CD4-positive, alpha-beta memory T cell (primary cell): Measurements from ENCODE around the gene PRPF6. TPM values are rescaled to one million over a fixed set of nuclear protein-coding genes. Genes with fewer than 3 reads are reported as not detected.

Source experiments
- CTCF ChIA-PET: fragments of 350-600 bp; sonication (Branson Sonifier 250); formaldehyde crosslinking; loops from one replicate; lab custom pipeline; 2021; ENCODE audit warnings: inconsistent platforms; ENCODE audit not compliant: partially characterized antibody; lab: Charles Lee
- POLR2A ChIA-PET: fragments of 350-600 bp; sonication (Branson Sonifier 250); formaldehyde crosslinking; loops from one replicate; lab custom pipeline; 2021; ENCODE audit not compliant: partially characterized antibody; lab: Charles Lee
- DNase-seq, 5 donors: peaks; one replicate each; pipeline versions ENCODE4 v3.0.0 to v3.0.0-alpha.2; 2020 to 2022; ENCODE audit warnings: mixed read lengths in 1 of 5
- H3K27ac ChIP-seq: one replicate; pipeline ENCODE4 v1.7.0; 2013; ENCODE audit warnings: low read depth, low read length
- H3K27me3 ChIP-seq: 2 replicates; pipeline ENCODE4 v1.7.0; 2013; ENCODE audit warnings: mild to moderate bottlenecking, low read length, moderate library complexity; ENCODE audit not compliant: insufficient read depth
- H3K36me3 ChIP-seq: 2 replicates; pipeline ENCODE4 v1.7.0; 2013; ENCODE audit warnings: mild to moderate bottlenecking, low read length, moderate library complexity; ENCODE audit not compliant: insufficient read depth
- H3K4me1 ChIP-seq: 2 replicates; pipeline ENCODE4 v1.7.0; 2013; ENCODE audit warnings: mild to moderate bottlenecking, low read length, moderate library complexity; ENCODE audit not compliant: insufficient read depth
- H3K4me3 ChIP-seq, 2 donors: one replicate each; pipeline ENCODE4 v1.7.0; 2013; ENCODE audit warnings: low read length in 2 of 2, mild to moderate bottlenecking in 1 of 2
- H3K9me3 ChIP-seq, 2 donors: one replicate each; pipeline ENCODE4 v1.7.0; 2013; ENCODE audit warnings: low read length in 2 of 2, control low read depth in 1 of 2; ENCODE audit not compliant: control insufficient read depth in 1 of 2
- H3K27ac Mint-ChIP-seq, 7 donors: one replicate each; pipeline ENCODE4 v1.8.0; 2020 to 2021; ENCODE audit warnings: mixed read lengths in 7 of 7, mild to moderate bottlenecking in 6 of 7, inconsistent platforms in 3 of 7, moderate library complexity in 3 of 7
- H3K27me3 Mint-ChIP-seq, 2 donors: one replicate each; pipeline ENCODE4 v1.8.0; 2020 to 2021; ENCODE audit warnings: mixed read lengths in 2 of 2
- H3K36me3 Mint-ChIP-seq, 2 donors: one replicate each; pipeline ENCODE4 v1.8.0; 2020 to 2021; ENCODE audit warnings: mixed read lengths in 2 of 2, inconsistent platforms in 1 of 2, mild to moderate bottlenecking in 1 of 2
- H3K4me1 Mint-ChIP-seq, 4 donors: one replicate each; pipeline ENCODE4 v1.8.0; 2020 to 2021; ENCODE audit warnings: mixed read lengths in 4 of 4, mild to moderate bottlenecking in 1 of 4
- H3K4me3 Mint-ChIP-seq, 8 donors: one replicate each; pipeline ENCODE4 v1.8.0; 2020 to 2021; ENCODE audit warnings: mixed read lengths in 8 of 8, mild to moderate bottlenecking in 7 of 8, moderate library complexity in 6 of 8, inconsistent platforms in 3 of 8
- H3K9me3 Mint-ChIP-seq, 8 donors: one replicate each; pipeline ENCODE4 v1.8.0; 2020 to 2021; ENCODE audit warnings: mixed read lengths in 8 of 8, mild to moderate bottlenecking in 5 of 8, inconsistent platforms in 3 of 8, moderate library complexity in 1 of 8
- intact Hi-C: fragments of 100-400 bp; cut with micrococcal nuclease; formaldehyde crosslinking; loops from one replicate; pipeline ENCODE4 v1.15.1; 2023
- polyA plus RNA-seq, 2 donors: library from polyadenylated mRNA; unstranded; fragments of 300-500 nt; fragmentation: Illumina TruSeq; gene quantifications; one replicate each; pipeline ENCODE4 v1.2.3, GENCODE V29; 2021
- total RNA-seq, 2 experiments: library from RNA; stranded (reverse); gene quantifications; one replicate each; pipeline ENCODE4 v1.2.3, GENCODE V29; 2021

The PRPF6 gene
- total and polyA plus RNA-seq, 4 experiments from 2014 or later, result 63.8 to 101 (median 87.5) TPM

- intact Hi-C loops, result no loop called here
- no peaks in the 10 kb centered on the region for H3K27me3 ChIP-seq
- no peaks in the 10 kb centered on the region for H3K9me3 Mint-ChIP-seq
- peaks cover 44% of the 10 kb centered on the region for H3K4me1 ChIP-seq
- ChIA-PET CTCF (interaction anchor here (0.8 to 11.7 kb wide), 4 partner anchors 16 to 79 kb away, joined by 3 to 133 read pairs (median 62); partner anchors contain the start of genes LKAAEAR1, PRPF6, SAMD10 and TCEA2), POLR2A (interaction anchor here (0.8 to 1.9 kb wide), 7 partner anchors 9 to 146 kb away, joined by 4 to 6 read pairs (median 5); partner anchors contain the start of genes PRPF6 and TCEA2)
- H3K27ac ChIP-seq, result peak overlapping the region; percentile 61
- peaks cover 6 to 49% (median 26%) of the 10 kb centered on the region in 4 donors for H3K4me1 Mint-ChIP-seq
- peak overlapping the region in 3 of 7 donors; percentile 53 to 85 (median 78) for H3K27ac Mint-ChIP-seq
- peak overlapping the region; percentile 57 to 62 for H3K4me3 ChIP-seq
- H3K27me3 Mint-ChIP-seq, result peaks cover 5 to 10% of the 10 kb centered on the region in 2 donors
- DNase-seq, result no peak
- H3K36me3 ChIP-seq, result no peaks in the 10 kb centered on the region
- no peaks in the 10 kb centered on the region for H3K36me3 Mint-ChIP-seq
- peak overlapping the region; percentile 31 to 87 (median 81) for H3K4me3 Mint-ChIP-seq
- H3K9me3 ChIP-seq, result no peaks in the 10 kb centered on the region
These were observed 60.8 kb downstream of the PRPF6 start for GRCh38 chr20:64041781-64042053.

GRCh38 chr20:64042054-64042781 lies 61.3 kb downstream of the PRPF6 start:
- ChIA-PET CTCF (interaction anchor here (0.8 to 11.7 kb wide), 4 partner anchors 15 to 79 kb away, joined by 3 to 133 read pairs (median 62); partner anchors contain the start of genes LKAAEAR1, PRPF6, SAMD10 and TCEA2), POLR2A (interaction anchor here (0.8 to 1.9 kb wide), 7 partner anchors 8 to 147 kb away, joined by 4 to 6 read pairs (median 5); partner anchors contain the start of genes PRPF6 and TCEA2)
- peak overlapping the region in 5 of 7 donors; percentile 22 to 91 (median 78) for H3K27ac Mint-ChIP-seq
- H3K9me3 Mint-ChIP-seq, result no peaks in the 10 kb centered on the region
- H3K36me3 Mint-ChIP-seq, result no peaks in the 10 kb centered on the region
- Histone ChIP-seq H3K27me3 (no peaks in the 10 kb centered on the region), H3K36me3 (no peaks in the 10 kb centered on the region), H3K4me1 (peaks cover 39% of the 10 kb centered on the region), H3K27ac (peak overlapping the region; percentile 61), H3K4me3 (peak overlapping the region; percentile 57 to 62), H3K9me3 (no peaks in the 10 kb centered on the region)
- no peak for DNase-seq
- peaks cover 6 to 48% (median 25%) of the 10 kb centered on the region in 4 donors for H3K4me1 Mint-ChIP-seq
- H3K27me3 Mint-ChIP-seq, result peaks cover 7 to 13% of the 10 kb centered on the region in 2 donors
- peak overlapping the region; percentile 76 to 87 (median 81) for H3K4me3 Mint-ChIP-seq
- intact Hi-C loops, result no loop called here

GRCh38 chr20:64043768-64044167 lies 62.8 kb downstream of the PRPF6 start:
- ChIA-PET CTCF (interaction anchor here (1.8 to 11.7 kb wide), 2 partner anchors 14 to 77 kb away, joined by 5 to 133 read pairs; partner anchors contain the start of gene TCEA2), POLR2A (interaction anchor here (1.1 to 1.4 kb wide), 4 partner anchors 8 to 309 kb away, joined by 3 read pairs; partner anchors contain the start of gene TCEA2)
- Histone ChIP-seq H3K4me1 (peaks cover 34% of the 10 kb centered on the region), H3K27ac (no peak overlapping the region), H3K36me3 (no peaks in the 10 kb centered on the region), H3K27me3 (no peaks in the 10 kb centered on the region), H3K9me3 (no peaks in the 10 kb centered on the region), H3K4me3 (no peak overlapping the region)
- Mint-ChIP-seq H3K27me3 (peaks cover 10 to 14% of the 10 kb centered on the region in 2 donors), H3K9me3 (no peaks in the 10 kb centered on the region), H3K27ac (peak overlapping the region in 3 of 7 donors; percentile 2 to 64 (median 4)), H3K4me1 (peaks cover 3 to 40% (median 20%) of the 10 kb centered on the region in 4 donors), H3K36me3 (no peaks in the 10 kb centered on the region), H3K4me3 (peak overlapping the region in 4 of 8 donors; percentile 26 to 80 (median 74))
- intact Hi-C loops, result no loop called here
- DNase-seq, result no peak

GRCh38 chr20:64044484-64045247 lies 63.7 kb downstream of the PRPF6 start:
- intact Hi-C loops, result no loop called here
- DNase-seq, result no peak
- Mint-ChIP-seq H3K9me3 (no peaks in the 10 kb centered on the region), H3K27ac (peak overlapping the region in 3 of 7 donors; percentile 26 to 66 (median 37)), H3K27me3 (peaks cover 10 to 15% of the 10 kb centered on the region in 2 donors), H3K4me3 (peak overlapping the region in 2 of 8 donors; percentile 30 to 44), H3K4me1 (peaks cover 2 to 36% (median 17%) of the 10 kb centered on the region in 4 donors), H3K36me3 (no peaks in the 10 kb centered on the region)
- H3K27ac ChIP-seq, result no peak overlapping the region
- no peak overlapping the region for H3K4me3 ChIP-seq
- H3K36me3 ChIP-seq, result no peaks in the 10 kb centered on the region
- ChIA-PET CTCF (interaction anchor here (1.8 to 11.7 kb wide), 2 partner anchors 13 to 76 kb away, joined by 5 to 133 read pairs; partner anchors contain the start of gene TCEA2), POLR2A (interaction anchor here (1.3 to 1.4 kb wide), 2 partner anchors 18 to 310 kb away, joined by 3 read pairs; partner anchors contain the start of gene TCEA2)
- no peaks in the 10 kb centered on the region for H3K27me3 ChIP-seq
- H3K4me1 ChIP-seq, result peaks cover 28% of the 10 kb centered on the region
- H3K9me3 ChIP-seq, result no peaks in the 10 kb centered on the region

- Mint-ChIP-seq H3K27ac (peak overlapping the region in 3 of 7 donors; percentile 42 to 62 (median 47)), H3K9me3 (no peaks in the 10 kb centered on the region), H3K36me3 (no peaks in the 10 kb centered on the region), H3K4me3 (peak overlapping the region in 1 of 8 donors; percentile 39), H3K4me1 (peaks cover 2 to 29% (median 13%) of the 10 kb centered on the region in 4 donors), H3K27me3 (peaks cover 10 to 15% of the 10 kb centered on the region in 2 donors)
- ChIA-PET POLR2A (no interaction called here), CTCF (interaction anchor here (1.6 to 11.7 kb wide), 3 partner anchors 12 to 75 kb away, joined by 5 to 133 read pairs (median 6); partner anchors contain the start of gene TCEA2)
- Histone ChIP-seq H3K4me3 (no peak overlapping the region), H3K36me3 (no peaks in the 10 kb centered on the region), H3K9me3 (no peaks in the 10 kb centered on the region), H3K4me1 (peaks cover 29% of the 10 kb centered on the region), H3K27ac (no peak overlapping the region), H3K27me3 (peaks cover 7% of the 10 kb centered on the region)
- no peak for DNase-seq
- intact Hi-C loops, result no loop called here
These were observed 64.5 kb downstream of the PRPF6 start for GRCh38 chr20:64045346-64046011.

- Mint-ChIP-seq H3K4me1 (peaks cover 2 to 23% (median 6%) of the 10 kb centered on the region in 4 donors), H3K4me3 (peak overlapping the region in 1 of 8 donors; percentile 52), H3K27me3 (peaks cover 17 to 18% of the 10 kb centered on the region in 2 donors), H3K27ac (no peak overlapping the region), H3K9me3 (no peaks in the 10 kb centered on the region), H3K36me3 (no peaks in the 10 kb centered on the region)
- peaks cover 14% of the 10 kb centered on the region for H3K4me1 ChIP-seq
- ChIA-PET POLR2A (interaction anchor here (1.2 kb wide), 1 partner anchor 16 kb away, joined by 3 read pairs; the partner anchor contains the start of gene TCEA2), CTCF (interaction anchor here (1.1 to 1.6 kb wide), 2 partner anchors 8 to 10 kb away, joined by 3 to 6 read pairs; no protein-coding TSS in a partner anchor)
- H3K9me3 ChIP-seq, result no peaks in the 10 kb centered on the region
- intact Hi-C loops, result no loop called here
- DNase-seq, result no peak
- H3K4me3 ChIP-seq, result no peak overlapping the region
- no peaks in the 10 kb centered on the region for H3K36me3 ChIP-seq
- peaks cover 15% of the 10 kb centered on the region for H3K27me3 ChIP-seq
- H3K27ac ChIP-seq, result no peak overlapping the region
These were observed 66.1 kb downstream of the PRPF6 start for GRCh38 chr20:64047046-64047389.
